ENCODE results near the gene RPL10. TPM values are rescaled to one million over a fixed set of nuclear protein-coding genes. Genes with fewer than 3 reads are reported as not detected.

RPL10 gene
- total and polyA plus RNA-seq, 2 donors (not counting 3 experiments of a cell fraction or from before 2014, with no cell fraction given), result 2,493 to 7,586 TPM

DNA sequence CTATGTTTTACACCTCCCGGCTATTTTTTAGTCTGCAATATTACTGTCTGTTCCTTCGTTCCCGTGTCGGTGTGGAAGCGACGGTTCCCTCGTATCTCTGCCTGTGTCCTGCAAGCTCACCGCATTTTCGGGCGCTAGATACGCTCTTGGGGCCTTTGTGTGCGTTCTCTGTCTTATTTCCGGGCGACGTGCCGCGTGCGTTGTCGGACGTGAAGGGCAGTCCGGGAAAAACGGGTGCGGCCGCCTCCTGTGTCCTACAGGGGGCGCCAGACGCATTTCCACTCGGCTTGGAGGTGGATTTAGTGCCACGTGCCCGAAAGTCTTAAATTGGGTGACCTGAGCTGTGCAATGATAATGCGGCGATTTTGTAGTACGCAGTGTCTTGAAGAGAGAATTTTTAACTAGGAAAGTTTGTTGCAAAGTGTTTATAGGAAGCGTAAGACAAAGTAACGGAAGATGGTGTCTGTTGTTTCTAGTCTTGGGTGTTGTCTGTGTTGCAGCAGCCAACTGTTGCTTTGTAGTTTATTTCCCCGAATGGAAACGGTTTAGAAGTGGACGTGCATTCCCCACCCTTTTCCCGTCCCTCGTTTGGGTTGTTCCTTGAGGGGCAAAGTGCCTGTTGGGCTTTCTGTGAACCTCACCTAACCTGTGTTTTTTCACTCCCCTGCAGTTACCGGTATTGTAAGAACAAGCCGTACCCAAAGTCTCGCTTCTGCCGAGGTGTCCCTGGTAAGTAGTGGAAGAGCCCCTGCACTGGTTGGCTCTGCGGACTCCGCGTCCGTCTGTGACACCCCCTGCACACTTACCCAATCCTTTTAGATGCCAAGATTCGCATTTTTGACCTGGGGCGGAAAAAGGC is 720 bp downstream of the RPL10 start:
- peak; percentile 81 for DNase-seq (ENCODE audit: low read depth, low spot score)
- no peaks in the 10 kb centered on the region for H3K27me3 ChIP-seq (ENCODE audit: control insufficient read depth in 2 of 2, insufficient read depth in 2 of 2, low read length in 2 of 2)
- H3K9ac ChIP-seq (replicated peaks; ENCODE audit: extremely low read depth, insufficient read depth, low read length), result peak overlapping the region; percentile 95
- BruUV-seq (replicated peaks), result TSS peak; percentile 66
- intact Hi-C loops (cut with micrococcal nuclease) (no loop called here), dilution Hi-C loops (cut with MboI; ENCODE audit: extremely low pct_ligation_motif_present, low sequenced_read_pairs) (no loop called here)
- ChIA-PET CTCF (interaction anchor here (0.7 to 2.1 kb wide), 7 partner anchors 10 to 60 kb away, joined by 3 to 6 read pairs (median 4); partner anchors contain the start of genes DNASE1L1, EMD, FAM50A and TAFAZZIN), POLR2A (interaction anchor here (1.0 to 1.5 kb wide), 4 partner anchors 11 to 29 kb away, joined by 3 to 7 read pairs (median 4); no protein-coding TSS in a partner anchor)
- H2AFZ ChIP-seq (ENCODE audit: low read depth, low read length), result no peak overlapping the region
- H3K36me3 ChIP-seq (ENCODE audit: control insufficient read depth in 2 of 2, extremely low read depth in 1 of 2, insufficient read depth in 2 of 2, low read length in 2 of 2), result peaks cover 15 to 18% of the 10 kb centered on the region in 2 experiments
- peak; percentile 28 for FAIRE-seq
- H3K79me2 ChIP-seq (ENCODE audit: control insufficient read depth, insufficient read depth, low read length), result peaks cover 20% of the 10 kb centered on the region
- TF ChIP-seq JUN (IDR thresholded peaks at IDR 0.05; ENCODE audit: borderline replicate concordance, insufficient read depth, insufficient read length, low read depth), result no peak
- TF ChIP-seq, protein P1, sequence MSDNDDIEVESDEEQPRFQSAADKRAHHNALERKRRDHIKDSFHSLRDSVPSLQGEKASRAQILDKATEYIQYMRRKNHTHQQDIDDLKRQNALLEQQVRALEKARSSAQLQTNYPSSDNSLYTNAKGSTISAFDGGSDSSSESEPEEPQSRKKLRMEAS (IDR thresholded peaks at IDR 0.05; ENCODE audit: insufficient read depth, insufficient read length), result peak; percentile 76
- no peak for TF ChIP-seq POLR2AphosphoS5 (IDR thresholded peaks at IDR 0.05; ENCODE audit: insufficient read depth, low read depth, low read length)
- no peak for TF ChIP-seq FOS (IDR thresholded peaks at IDR 0.05; ENCODE audit: borderline replicate concordance, insufficient read depth, low read length)
- TF ChIP-seq POLR2A (IDR thresholded peaks at IDR 0.05; ENCODE audit: low read depth, low read length), result no peak
- peak; percentile 86 for TF ChIP-seq MYC (IDR thresholded peaks at IDR 0.05; ENCODE audit: low read depth, low read length)
- TF ChIP-seq EZH2 (IDR thresholded peaks at IDR 0.05; ENCODE audit: borderline replicate concordance, low read depth, low read length, severe bottlenecking), result no peak
- no peak for TF ChIP-seq GATA2 (IDR thresholded peaks at IDR 0.05; ENCODE audit: insufficient read depth, insufficient read length, low read depth, low read length)
- TF ChIP-seq, protein P2, sequence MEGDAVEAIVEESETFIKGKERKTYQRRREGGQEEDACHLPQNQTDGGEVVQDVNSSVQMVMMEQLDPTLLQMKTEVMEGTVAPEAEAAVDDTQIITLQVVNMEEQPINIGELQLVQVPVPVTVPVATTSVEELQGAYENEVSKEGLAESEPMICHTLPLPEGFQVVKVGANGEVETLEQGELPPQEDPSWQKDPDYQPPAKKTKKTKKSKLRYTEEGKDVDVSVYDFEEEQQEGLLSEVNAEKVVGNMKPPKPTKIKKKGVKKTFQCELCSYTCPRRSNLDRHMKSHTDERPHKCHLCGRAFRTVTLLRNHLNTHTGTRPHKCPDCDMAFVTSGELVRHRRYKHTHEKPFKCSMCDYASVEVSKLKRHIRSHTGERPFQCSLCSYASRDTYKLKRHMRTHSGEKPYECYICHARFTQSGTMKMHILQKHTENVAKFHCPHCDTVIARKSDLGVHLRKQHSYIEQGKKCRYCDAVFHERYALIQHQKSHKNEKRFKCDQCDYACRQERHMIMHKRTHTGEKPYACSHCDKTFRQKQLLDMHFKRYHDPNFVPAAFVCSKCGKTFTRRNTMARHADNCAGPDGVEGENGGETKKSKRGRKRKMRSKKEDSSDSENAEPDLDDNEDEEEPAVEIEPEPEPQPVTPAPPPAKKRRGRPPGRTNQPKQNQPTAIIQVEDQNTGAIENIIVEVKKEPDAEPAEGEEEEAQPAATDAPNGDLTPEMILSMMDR (IDR thresholded peaks at IDR 0.05; ENCODE audit: extremely low read depth in 1 of 2, insufficient read depth in 1 of 2, low read depth in 1 of 2, low read length in 2 of 2), result peak; percentile 62 to 76
- peak overlapping the region; percentile 82 for H3K4me2 ChIP-seq (ENCODE audit: insufficient read depth, low read length)
- H3K9me1 ChIP-seq (replicated peaks; ENCODE audit: control insufficient read depth, extremely low read depth, insufficient read depth, low read length), result no peaks in the 10 kb centered on the region
- peak overlapping the region; percentile 74 for H3K27ac ChIP-seq (ENCODE audit: insufficient read depth, low read depth, low read length)
- H3K9me3 ChIP-seq (replicated peaks; ENCODE audit: control insufficient read depth, insufficient read depth, low read length), result no peaks in the 10 kb centered on the region
- H3K4me3 ChIP-seq (replicated peaks in 1 of 3; ENCODE audit: insufficient read depth in 1 of 3, low read depth in 1 of 3, low read length in 3 of 3), result peak overlapping the region; percentile 29 to 86 (median 66)
- H4K20me1 ChIP-seq (replicated peaks; ENCODE audit: control insufficient read depth, extremely low read depth, insufficient read depth, low read length), result no peaks in the 10 kb centered on the region
- peaks cover 8% of the 10 kb centered on the region for H3K4me1 ChIP-seq (ENCODE audit: control insufficient read depth, extremely low read depth, insufficient read depth, low read length)

Measured in endothelial cell of umbilical vein (primary cell).